Fibroblast of villous mesenchyme (primary cell): ENCODE measurements around the gene NCOR1. TPM values are rescaled to one million over a fixed set of nuclear protein-coding genes. Genes with fewer than 3 reads are reported as not detected.
"Not testable (repeated sequence)": the region's sequence is repeated elsewhere in the genome, so short reads cannot be mapped to it uniquely, and the experiment has no call there.

Source experiments
- DNase-seq: peaks from one replicate; pipeline ENCODE4 v3.0.0-alpha.2; 2010; ENCODE audit warnings: low read depth
- H3K4me3 ChIP-seq: 2 replicates; pipeline ENCODE4 v1.5.1; 2011; ENCODE audit warnings: low read depth, mild to moderate bottlenecking, low read length
- total RNA-seq: library from RNA; depleted of rRNA; stranded (reverse); fragments of >200 nt; gene quantifications from 2 replicates; pipeline ENCODE4 v1.2.3, GENCODE V29; 2012
- TF ChIP-seq, protein P1 (sequence below): IDR thresholded peaks from 2 replicates; pipeline ENCODE4 v1.5.1; 2012; ENCODE audit warnings: low read depth, mild to moderate bottlenecking, low read length; ENCODE audit not compliant: insufficient read depth

NCOR1 gene
- total RNA-seq, 1 donor: 83.3 TPM

DNA sequence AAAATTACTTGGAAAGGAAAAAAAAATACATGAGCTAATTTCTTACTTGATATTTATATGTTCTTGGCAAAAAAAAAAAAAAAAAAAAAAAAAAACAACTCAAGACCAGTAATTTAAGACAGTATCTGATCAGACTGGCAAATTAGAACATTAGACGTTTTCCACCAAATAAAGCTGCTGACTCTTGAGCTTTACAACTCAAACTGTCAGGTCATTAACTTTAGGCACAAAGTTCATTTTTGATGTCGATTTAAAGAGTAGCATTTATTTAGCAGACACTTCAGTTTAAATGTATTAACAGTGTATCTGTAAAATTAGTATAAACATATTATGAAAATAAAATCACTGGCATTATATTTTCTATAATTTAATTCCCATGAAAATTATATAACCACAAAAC, 66.7 kb downstream of the NCOR1 start:
- DNase-seq: no peak
- TF ChIP-seq, protein P1, sequence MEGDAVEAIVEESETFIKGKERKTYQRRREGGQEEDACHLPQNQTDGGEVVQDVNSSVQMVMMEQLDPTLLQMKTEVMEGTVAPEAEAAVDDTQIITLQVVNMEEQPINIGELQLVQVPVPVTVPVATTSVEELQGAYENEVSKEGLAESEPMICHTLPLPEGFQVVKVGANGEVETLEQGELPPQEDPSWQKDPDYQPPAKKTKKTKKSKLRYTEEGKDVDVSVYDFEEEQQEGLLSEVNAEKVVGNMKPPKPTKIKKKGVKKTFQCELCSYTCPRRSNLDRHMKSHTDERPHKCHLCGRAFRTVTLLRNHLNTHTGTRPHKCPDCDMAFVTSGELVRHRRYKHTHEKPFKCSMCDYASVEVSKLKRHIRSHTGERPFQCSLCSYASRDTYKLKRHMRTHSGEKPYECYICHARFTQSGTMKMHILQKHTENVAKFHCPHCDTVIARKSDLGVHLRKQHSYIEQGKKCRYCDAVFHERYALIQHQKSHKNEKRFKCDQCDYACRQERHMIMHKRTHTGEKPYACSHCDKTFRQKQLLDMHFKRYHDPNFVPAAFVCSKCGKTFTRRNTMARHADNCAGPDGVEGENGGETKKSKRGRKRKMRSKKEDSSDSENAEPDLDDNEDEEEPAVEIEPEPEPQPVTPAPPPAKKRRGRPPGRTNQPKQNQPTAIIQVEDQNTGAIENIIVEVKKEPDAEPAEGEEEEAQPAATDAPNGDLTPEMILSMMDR: no peak
- no peak overlapping the region for H3K4me3 ChIP-seq

DNA sequence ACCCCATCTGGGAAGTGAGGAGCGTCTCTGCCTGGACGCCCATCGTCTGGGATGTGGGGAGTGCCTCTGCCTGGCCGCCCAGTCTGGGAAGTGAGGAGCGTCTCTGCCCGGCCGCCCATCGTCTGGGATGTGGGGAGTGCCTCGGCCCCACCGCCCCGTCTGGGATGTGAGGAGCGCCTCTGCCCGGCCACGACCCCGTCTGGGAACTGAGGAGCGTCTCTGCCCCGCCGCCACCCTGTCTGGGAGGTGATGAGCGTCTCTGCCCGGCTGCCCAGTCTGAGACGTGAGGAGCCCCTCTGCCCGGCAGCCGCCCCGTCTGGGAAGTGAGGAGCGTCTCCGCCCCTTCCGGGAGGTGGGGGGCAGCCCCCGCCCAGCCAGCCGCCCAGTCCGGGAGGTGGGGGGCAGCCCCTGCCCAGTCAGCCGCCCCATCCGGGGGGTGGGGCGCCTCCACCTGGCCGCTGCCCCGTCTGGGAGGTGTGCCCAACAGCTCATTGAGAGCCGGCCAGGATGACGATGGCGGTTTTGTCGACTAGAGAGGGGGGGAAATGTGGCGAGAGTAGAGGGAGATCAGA, 69.9 kb downstream of the NCOR1 start:
- DNase-seq, H3K4me3 ChIP-seq: not testable (repeated sequence)

DNA sequence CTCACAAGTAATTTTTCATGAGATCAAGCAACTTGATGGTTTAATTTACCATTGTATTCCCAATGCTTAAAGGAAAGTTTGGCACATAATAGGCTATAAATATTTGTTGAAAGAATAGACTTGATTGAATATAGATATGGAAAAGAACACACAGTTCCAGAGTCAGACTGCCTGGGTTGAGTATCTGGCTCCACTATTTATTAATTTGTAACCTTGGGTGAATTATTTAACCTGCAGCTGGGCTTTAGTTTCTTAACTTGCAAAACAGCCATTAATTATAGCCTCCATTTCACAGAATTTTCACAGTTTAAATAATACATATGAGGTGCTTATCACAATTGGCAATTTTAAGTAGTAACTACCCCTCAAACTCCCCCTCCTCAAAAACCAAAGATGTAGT, 73.6 kb downstream of the NCOR1 start:
- H3K4me3 ChIP-seq: no peak overlapping the region
- no peak for DNase-seq
- TF ChIP-seq, protein P1: no peak

DNA sequence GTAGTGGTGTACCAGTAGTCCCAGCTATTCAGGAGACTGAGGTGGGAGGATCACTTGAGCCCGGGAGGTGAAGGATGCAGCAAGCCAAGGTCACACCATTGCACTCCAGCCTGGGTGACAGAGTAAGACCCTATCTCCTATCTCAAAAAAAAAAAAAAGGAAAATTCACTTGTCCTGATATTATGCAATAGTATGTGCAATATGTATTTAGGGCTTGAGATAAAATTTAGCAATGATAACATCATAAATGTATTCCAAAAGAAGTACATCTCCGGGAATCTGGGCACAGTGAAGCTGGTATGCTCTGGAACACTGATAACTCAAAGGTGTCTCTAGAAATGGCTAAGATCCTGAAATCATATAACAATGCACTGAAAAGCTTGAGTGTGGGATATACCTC, 74.5 kb downstream of the NCOR1 start:
- H3K4me3 ChIP-seq: no peak overlapping the region
- no peak for DNase-seq
- TF ChIP-seq, protein P1: no peak

DNA sequence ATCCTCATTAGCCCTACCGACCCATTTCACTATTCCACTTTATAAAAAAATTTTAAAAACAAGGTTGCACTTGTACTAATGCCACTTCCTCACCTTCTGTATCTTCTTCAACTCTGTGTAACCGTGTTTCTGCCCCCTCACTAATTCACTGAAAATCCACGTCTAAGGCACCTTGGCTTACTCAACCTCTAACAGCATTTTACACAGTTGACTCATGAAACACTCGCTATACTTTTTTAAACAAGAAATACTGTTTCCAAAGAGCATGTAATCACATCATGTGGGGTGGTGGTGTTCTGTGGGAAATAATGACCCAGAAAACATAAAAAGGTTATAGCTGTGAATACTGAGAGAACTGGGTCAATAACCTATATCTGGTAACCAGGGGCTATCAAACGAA, 79.9 kb downstream of the NCOR1 start:
- DNase-seq: no peak
- H3K4me3 ChIP-seq: no peak overlapping the region
- TF ChIP-seq, protein P1: no peak

DNA sequence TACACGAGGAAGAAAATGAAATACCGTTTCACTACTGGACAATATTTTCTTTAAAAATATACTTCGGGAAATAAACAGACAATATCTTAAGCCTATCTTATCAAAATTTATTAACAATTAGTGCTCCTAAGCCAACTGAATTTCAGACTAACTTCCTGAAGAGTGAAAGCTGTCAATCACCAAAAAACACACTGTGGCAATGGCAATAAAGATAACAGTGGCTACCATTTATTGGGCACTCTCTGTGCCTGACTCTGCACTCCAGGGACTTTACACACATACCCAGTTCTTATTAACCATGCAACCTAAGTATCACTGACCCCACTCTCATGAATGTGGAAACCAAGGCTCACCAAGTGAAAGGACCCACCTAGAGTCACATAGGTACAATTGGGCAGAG, 83.7 kb downstream of the NCOR1 start:
- no peak overlapping the region for H3K4me3 ChIP-seq
- TF ChIP-seq, protein P1: no peak

DNA sequence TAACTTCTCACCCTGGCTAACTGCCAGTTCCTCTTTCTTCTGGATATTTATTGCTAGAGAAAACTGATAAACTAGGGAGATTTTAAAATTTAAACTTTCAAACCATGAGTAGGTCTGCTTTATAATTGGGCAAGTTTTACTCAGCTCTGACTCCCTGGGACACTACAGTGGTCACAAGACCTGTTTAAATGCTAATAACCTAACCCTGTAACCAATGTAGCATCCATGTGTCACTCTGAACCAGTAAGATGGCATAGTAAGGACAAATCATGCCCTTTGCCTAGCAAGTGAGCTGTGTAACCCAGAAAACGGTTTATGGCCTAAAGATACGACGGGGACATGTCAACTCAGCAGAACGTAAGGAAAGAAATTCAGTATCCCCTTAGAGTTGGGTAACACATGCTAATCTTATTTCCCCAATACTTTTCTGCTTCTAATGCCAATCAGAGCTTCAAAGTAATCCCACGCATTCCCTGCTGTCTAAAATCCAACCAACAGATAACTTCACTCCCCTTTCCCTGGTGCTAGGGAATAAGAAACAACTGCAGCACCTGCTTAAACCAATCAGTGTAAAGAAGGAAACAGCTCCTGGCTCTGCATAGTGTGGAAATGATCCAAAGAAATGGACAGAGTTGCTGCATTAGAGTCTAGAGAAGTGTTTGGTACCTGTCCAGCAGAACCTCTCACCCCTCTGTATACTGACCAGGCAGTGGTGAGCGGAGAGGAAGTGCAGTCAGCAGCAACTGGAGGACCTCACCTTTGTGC, 85.7 kb downstream of the NCOR1 start:
- no peak for DNase-seq
- TF ChIP-seq, protein P1: no peak
- no peak overlapping the region for H3K4me3 ChIP-seq

More for the DNA sequence above, 83.7 kb downstream of the NCOR1 start:
- DNase-seq: no peak
